Measurements from ENCODE around the gene ZG16. TPM values are rescaled to one million over a fixed set of nuclear protein-coding genes. Genes with fewer than 3 reads are reported as not detected.

The ZG16 gene
- polyA plus RNA-seq, 3 donors, result not detected

DNA sequence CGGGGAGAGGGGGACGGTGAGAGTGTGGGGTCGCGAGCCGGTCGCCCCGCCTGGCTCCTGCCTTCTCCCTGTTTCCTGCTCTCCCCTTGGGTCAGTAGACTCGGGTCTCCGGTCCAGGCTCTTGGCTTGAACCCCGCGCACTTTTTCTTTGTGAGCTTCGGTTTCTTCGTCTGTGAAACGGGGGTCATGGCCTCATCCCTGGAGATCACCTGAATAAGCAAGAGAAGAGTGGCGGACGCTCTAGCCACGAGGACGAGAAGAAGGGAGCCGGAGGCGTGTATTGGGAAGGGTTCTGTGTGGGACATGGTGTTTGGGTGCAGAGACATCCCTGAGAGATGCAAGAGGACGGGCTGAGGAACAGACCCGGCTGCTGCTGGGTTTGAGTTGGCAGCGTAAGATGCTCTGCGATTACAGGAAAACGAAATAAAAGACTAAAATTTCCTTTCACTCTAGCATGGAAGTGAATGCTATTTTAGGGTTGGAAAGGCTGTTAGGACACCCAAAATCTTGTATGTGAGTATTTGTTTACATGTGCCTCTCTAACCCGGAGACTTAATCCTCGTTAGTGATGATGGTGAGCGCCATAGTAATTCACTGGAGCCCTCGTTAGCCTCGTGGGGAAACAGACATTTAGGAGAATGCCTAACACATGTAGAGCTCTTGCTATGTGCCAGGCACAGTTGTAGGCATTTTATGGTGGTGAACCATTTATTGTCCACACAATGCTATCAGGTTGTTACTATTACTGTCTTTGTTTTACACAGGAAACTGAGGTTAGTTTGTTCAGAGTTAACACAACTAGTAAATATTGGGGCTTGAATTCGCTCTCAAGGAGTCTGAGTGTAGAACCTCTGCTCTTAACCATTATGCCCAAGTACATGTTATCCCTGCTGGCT lies 13.1 kb downstream of the ZG16 start:
- peak overlapping the region; percentile 78 for H3K9ac ChIP-seq (ENCODE audit: insufficient read depth, low read length, poor library complexity, severe bottlenecking)
- H3K4me2 ChIP-seq (replicated peaks; ENCODE audit: extremely low read depth, low read length, poor library complexity, severe bottlenecking), result peak overlapping the region; percentile 91
- Mint-ChIP-seq H3K9me3 (peaks cover 0 to 2% (median 0%) of the 10 kb centered on the region in 7 donors), H3K4me1 (peaks cover 41% of the 10 kb centered on the region), H3K36me3 (peaks cover 0 to 10% of the 10 kb centered on the region in 2 donors), H3K27me3 (ENCODE audit: low read depth in 3 of 3) (peaks cover 0 to 1% (median 0%) of the 10 kb centered on the region in 3 donors), H3K27ac (peak overlapping the region; percentile 68 to 95 (median 93)), H3K4me3 (peak overlapping the region; percentile 97 to 98)
- no peaks in the 10 kb centered on the region for H3K27me3 ChIP-seq (ENCODE audit: control insufficient read depth in 2 of 2, insufficient read depth in 2 of 2, low read length in 2 of 2)
- TF ChIP-seq, protein P1, sequence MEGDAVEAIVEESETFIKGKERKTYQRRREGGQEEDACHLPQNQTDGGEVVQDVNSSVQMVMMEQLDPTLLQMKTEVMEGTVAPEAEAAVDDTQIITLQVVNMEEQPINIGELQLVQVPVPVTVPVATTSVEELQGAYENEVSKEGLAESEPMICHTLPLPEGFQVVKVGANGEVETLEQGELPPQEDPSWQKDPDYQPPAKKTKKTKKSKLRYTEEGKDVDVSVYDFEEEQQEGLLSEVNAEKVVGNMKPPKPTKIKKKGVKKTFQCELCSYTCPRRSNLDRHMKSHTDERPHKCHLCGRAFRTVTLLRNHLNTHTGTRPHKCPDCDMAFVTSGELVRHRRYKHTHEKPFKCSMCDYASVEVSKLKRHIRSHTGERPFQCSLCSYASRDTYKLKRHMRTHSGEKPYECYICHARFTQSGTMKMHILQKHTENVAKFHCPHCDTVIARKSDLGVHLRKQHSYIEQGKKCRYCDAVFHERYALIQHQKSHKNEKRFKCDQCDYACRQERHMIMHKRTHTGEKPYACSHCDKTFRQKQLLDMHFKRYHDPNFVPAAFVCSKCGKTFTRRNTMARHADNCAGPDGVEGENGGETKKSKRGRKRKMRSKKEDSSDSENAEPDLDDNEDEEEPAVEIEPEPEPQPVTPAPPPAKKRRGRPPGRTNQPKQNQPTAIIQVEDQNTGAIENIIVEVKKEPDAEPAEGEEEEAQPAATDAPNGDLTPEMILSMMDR (IDR thresholded peaks at IDR 0.05), result no peak
- peaks cover 57% of the 10 kb centered on the region for H3K79me2 ChIP-seq (ENCODE audit: insufficient read depth, low read length)
- H3K27ac ChIP-seq (ENCODE audit: low read depth in 1 of 2, low read length in 2 of 2), result peak overlapping the region; percentile 14 to 74
- H3K9me3 ChIP-seq (replicated peaks in 1 of 2; ENCODE audit: control insufficient read depth in 1 of 2, insufficient read depth in 1 of 2, low read length in 2 of 2), result no peaks in the 10 kb centered on the region
- H4K20me1 ChIP-seq (ENCODE audit: insufficient read depth, low read length), result no peaks in the 10 kb centered on the region
- peak overlapping the region; percentile 97 for H2AFZ ChIP-seq (ENCODE audit: insufficient read depth, low read depth, low read length, poor library complexity, severe bottlenecking)
- no peak for DNase-seq
- intact Hi-C loops (cut with micrococcal nuclease), result loop anchor here in 1 of 2 donors (2.0 kb wide), 2 partner anchors 14 to 44 kb away; no protein-coding TSS in a partner anchor
- no peaks in the 10 kb centered on the region for H3K36me3 ChIP-seq (replicated peaks in 1 of 2; ENCODE audit: control insufficient read depth in 1 of 2, insufficient read depth in 2 of 2, low read length in 2 of 2)
- WGBS (ENCODE audit: insufficient coverage), result under 1% methylated on average over 25 of the region's 31 CpGs
- peaks cover 25 to 33% of the 10 kb centered on the region in 2 donors for H3K4me1 ChIP-seq (ENCODE audit: control insufficient read depth in 1 of 2, insufficient read depth in 2 of 2, low read length in 2 of 2)
- peak overlapping the region; percentile 67 to 97 (median 97) for H3K4me3 ChIP-seq (replicated peaks in 1 of 3; ENCODE audit: low read depth in 2 of 3, low read length in 3 of 3)

All from CD14-positive monocyte (primary cell).